Hematopoietic multipotent progenitor cell treated with erythropoietin and hydrocortisone succinate and interleukin-3 and kit ligand, for 17 days (in vitro differentiated cells): ENCODE results near the gene TAS2R42.

Experiments used
- DNase-seq: peaks from one replicate; pipeline ENCODE4 v3.0.0-alpha.2; 2015; ENCODE audit warnings: low spot score

TAS2R42 gene

GRCh38 chr12:11144297-11144696 lies 42.4 kb downstream of the TAS2R42 start:
- DNase-seq, result no peak

- DNase-seq, result no peak
Observed at GRCh38 chr12:11143352-11143751, 43.4 kb downstream of the TAS2R42 start.

- DNase-seq, result no peak
Observed at GRCh38 chr12:11136075-11136474, 50.7 kb downstream of the TAS2R42 start.
